Measurements from ENCODE around the gene USHBP1.

The USHBP1 gene

DNA sequence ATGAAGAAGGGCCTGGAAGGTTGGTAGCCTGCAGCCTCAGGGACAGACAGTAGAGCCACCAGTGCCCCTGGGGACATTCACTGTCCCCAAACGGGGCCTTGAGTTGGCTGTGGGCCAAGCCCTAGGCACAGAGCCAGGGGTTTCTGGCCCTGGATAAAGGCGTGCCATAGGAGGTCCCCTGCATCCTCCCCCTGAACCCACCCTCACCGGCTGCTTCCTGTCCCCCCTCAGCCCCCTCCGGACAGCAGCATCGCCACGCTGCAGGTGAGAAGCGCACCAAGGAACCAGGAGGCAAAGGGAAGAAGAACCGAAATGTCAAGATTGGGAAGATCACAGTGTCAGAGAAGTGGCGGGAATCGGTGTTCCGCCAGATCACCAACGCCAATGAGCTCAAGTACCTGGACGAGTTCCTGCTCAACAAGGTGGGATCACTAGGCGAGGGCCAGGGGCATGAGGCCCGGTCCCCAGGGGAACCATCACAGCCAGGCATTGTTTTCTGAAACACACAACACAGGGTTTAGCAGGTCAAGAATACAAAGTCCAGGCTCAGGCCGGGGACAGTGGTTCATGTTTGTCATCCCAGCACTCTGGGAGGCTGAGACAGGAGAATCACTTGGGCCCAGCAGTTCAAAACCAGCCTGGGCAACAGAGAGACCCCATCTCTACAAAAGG is 64.0 kb downstream of the USHBP1 start:
- H3K4me2 ChIP-seq, result no peak overlapping the region
- no peak overlapping the region for H2AFZ ChIP-seq (ENCODE audit: low read depth)
- no peaks in the 10 kb centered on the region for H3K36me3 ChIP-seq (ENCODE audit: insufficient read depth)
- TF ChIP-seq, protein P1, sequence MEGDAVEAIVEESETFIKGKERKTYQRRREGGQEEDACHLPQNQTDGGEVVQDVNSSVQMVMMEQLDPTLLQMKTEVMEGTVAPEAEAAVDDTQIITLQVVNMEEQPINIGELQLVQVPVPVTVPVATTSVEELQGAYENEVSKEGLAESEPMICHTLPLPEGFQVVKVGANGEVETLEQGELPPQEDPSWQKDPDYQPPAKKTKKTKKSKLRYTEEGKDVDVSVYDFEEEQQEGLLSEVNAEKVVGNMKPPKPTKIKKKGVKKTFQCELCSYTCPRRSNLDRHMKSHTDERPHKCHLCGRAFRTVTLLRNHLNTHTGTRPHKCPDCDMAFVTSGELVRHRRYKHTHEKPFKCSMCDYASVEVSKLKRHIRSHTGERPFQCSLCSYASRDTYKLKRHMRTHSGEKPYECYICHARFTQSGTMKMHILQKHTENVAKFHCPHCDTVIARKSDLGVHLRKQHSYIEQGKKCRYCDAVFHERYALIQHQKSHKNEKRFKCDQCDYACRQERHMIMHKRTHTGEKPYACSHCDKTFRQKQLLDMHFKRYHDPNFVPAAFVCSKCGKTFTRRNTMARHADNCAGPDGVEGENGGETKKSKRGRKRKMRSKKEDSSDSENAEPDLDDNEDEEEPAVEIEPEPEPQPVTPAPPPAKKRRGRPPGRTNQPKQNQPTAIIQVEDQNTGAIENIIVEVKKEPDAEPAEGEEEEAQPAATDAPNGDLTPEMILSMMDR (conservative IDR thresholded peaks at IDR 0.05; ENCODE audit: low read depth, low read length), result no peak
- H3K27me3 ChIP-seq (ENCODE audit: insufficient read depth, low read depth), result no peaks in the 10 kb centered on the region
- H3K4me1 ChIP-seq (ENCODE audit: low read depth, poor library complexity, severe bottlenecking), result no peaks in the 10 kb centered on the region
- H3K9ac ChIP-seq, result no peak overlapping the region
- H3K27ac ChIP-seq, result no peak overlapping the region
- no peak overlapping the region for H3K4me3 ChIP-seq (IDR thresholded peaks at IDR 0.05; ENCODE audit: insufficient read depth, low read depth, low read length)
- no peaks in the 10 kb centered on the region for H3K79me2 ChIP-seq (ENCODE audit: insufficient read depth, low read depth)
- H4K20me1 ChIP-seq (ENCODE audit: insufficient read depth), result no peaks in the 10 kb centered on the region

Measured in KMS-11 (cell line).